NCI-H2196 treated with DMSO at 0.1 percent for 48 hours (cell line): Measurements from ENCODE around the gene TTLL8.
A peak's percentile ranks its signal among the peaks of the same experiment; 100 is the strongest.
"Not testable (repeated sequence)": the region's sequence is repeated elsewhere in the genome, so short reads cannot be mapped to it uniquely, and the experiment has no call there.

ENCODE experiments used
- DNase-seq: peaks from one replicate; lab custom pipeline; 2025; ENCODE audit not compliant: unreplicated experiment; lab: John Stamatoyannopoulos, UW

The TTLL8 gene

GRCh38 chr22:49992921-49993648 lies 65.0 kb downstream of the TTLL8 start:
- no peak for DNase-seq

DNA sequence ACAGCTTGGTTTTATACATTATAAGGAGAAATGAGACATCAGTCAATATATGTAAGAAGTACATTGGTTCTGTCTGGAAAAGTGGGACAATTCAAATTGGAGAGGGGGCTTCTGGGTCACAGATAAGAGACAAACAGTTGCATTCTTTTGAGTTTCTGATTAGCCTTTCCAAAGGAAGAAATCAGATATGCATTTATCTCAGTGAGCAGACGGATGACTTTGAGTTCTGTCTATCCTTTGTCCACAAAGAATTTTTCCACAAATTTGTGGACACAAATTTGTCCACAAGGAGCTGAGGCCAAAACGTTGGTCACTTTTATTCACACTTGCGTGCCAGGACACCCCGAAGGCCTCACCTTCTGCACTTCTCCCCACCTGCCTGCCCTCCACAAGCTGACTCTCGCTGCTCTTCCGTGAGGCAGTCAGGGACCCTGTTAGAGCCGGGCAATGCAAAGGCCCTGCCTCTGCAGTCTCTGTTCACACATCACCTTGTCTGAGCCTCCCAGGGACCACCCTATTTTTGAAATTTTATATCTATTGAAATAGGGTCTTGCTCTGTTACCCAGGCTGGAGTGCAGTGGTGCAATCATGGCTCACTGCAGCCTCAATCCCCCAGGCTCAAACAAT lies 66.1 kb downstream of the TTLL8 start:
- no peak for DNase-seq

- DNase-seq = no peak
Measured at GRCh38 chr22:49991167-49991566, 66.9 kb downstream of the TTLL8 start.

DNA sequence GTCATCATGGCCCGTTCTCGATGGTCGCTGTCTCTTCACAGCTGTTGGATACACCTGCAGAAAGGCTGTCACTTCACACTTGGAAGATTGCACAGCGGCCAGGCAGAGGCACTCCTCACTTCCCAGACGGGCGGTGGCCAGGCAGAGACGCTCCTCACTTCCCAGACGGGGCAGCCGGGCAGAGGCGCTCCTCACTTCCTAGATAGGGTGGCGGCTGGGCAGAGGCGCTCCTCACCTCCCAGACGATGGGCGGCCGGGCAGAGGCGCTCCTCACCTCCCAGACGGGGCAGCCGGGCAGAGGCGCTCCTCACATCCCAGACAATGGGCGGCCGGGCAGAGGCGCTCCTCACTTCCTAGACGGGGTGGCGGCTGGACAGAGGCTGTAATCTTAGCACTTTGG lies 68.3 kb downstream of the TTLL8 start:
- not testable (repeated sequence) for DNase-seq

DNA sequence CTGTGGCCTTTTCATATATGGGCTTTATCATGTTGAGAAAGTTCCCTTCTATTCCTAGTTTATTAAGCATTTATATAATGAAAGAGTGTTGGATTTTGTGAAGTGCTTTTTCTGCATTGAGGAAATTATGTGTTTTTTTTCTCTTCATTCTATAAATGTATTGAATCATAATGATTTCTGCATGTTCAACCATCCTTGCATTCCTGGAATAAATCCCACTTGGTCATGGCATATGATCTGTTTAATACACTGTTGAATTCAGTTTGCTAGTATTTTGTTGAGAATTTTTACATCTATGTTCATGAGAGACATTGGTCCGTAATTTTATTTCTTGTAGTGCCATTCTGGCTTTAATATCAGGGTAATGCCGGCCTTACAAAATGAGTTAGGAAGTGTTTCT lies 71.8 kb downstream of the TTLL8 start:
- DNase-seq = no peak

DNA sequence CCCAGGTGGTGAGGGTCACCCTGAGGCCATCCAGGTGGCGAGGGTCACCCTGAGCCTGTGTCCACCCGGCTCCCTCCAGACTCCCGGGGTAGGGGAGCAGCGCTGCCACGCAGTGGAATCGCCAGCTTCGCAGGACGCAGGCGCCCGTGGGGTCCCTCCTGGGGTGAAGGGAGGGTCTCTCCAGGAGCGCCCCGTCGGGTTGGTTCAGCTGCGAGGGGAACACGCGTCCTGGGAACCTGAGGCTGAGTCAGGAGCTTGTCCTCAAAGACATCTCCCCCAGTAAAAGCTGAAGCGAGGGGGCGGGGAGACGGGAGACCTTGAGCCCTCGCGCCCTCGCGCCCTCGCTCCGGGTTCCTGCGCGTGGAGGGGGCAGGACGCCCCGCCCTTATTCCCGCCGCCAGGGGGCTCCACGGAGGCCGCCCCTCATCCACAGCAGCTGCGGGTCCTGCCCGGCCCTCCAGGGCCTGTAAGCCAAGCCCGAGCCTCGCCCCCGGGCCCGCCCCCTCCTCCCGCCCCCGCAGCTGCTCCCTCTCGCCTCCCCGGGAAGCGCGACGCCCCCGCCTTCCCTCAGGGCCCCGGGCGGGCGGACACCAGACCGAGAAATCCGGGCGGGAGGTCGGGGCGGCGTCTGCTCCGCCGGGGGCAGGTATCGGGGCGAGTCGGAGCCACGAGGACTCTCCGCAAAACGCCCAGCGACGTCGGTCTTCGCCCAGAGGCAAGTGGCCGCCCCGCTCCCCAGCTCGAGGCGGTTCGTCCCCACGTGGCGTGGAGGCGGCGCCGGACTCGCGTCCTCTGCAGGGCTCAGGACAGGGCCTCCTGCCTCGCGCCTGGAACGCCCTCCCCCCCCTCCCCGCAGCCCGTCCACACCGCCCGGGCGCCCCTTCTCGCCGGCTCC lies 74.7 kb downstream of the TTLL8 start:
- DNase-seq = no peak

DNA sequence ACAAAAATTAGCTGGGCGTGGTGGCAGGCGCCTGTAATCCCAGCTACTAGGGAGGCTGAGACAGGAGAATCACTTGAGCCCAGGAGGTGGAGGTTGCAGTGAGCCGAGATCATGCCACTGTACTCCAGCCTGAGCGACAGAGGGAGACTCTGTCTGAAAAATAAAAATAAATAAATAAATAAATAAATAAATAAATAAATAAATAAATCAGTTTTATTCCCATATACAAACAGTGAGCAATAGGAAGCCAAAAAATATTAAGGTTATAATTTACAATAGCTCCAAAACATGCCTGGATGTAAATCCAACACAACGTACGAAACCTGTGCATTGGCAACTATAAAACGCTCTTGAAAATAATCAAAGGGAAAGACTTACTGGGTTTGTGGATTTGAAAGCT lies 76.3 kb downstream of the TTLL8 start:
- DNase-seq = not testable (repeated sequence)

DNA sequence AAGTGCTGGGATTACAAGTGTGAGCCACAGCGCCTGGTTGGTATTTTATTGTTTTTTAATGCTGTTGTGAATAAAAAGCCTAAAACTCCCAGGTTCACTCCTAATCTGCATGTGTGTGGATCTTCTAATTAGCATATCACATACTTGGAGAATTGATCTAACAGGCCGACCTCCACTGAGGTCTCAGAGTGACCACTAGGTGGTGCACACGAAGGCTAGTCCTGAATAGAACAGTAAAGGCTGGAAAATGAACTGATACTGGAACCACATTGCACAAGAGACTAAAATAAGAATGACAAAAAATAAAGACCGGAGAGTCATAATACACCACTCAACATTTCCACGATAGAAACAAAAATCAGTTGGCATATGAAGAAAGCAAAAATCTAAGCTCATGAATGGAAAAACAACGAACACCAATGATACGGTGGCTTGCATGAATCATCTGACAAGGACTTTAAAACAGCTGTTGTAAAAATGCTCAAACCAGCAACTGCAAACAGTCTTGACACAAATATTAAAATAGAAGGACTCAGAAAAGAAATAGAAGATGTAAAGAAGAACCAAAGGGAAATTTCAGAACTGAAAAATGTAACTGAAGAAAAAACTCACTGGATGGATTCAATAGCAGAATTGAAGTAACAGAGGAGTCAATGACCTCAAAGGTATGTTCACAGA lies 78.4 kb downstream of the TTLL8 start:
- no peak for DNase-seq

GRCh38 chr22:49977578-49977977 lies 80.5 kb downstream of the TTLL8 start:
- DNase-seq = no peak

DNA sequence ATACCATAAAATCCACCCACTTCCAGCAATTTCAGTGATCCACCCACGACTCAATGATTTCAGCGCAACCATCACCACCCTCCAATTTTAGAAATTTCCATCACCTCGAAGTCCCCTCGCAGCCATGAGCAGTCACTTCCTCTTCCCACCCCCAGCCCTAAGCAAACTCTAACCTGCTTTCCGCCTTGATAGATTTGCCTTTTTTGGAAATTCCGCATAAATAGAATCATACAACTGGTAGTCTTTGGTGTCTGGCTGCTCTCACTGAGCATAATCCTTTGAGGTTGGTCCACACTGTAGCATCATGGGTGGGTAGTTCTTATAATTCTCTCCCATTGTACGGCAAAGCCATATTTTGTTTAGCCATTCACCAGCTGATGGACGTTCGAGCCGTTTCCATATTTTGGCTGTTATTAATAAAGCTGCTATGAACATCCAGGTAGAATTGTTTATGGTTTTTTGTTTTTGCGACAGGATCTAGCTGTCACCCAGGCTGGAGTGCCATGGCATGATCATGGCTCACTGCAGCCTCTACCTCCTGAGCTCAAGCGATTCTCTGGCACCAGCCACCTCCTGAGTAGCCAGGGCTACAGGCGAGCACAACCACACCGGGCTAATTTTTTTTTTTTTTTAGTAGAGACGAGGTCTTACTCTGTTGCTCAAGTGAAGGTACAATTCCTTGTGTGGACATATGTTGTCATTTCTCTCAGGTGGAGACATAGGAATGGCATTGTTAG lies 81.5 kb downstream of the TTLL8 start:
- no peak for DNase-seq

- no peak for DNase-seq
Measured at GRCh38 chr22:49975543-49976389, 82.3 kb downstream of the TTLL8 start.

- no peak for DNase-seq
Measured at GRCh38 chr22:49973018-49973961, 84.8 kb downstream of the TTLL8 start.

- no peak for DNase-seq
Measured at GRCh38 chr22:49972163-49973017, 85.7 kb downstream of the TTLL8 start.

DNA sequence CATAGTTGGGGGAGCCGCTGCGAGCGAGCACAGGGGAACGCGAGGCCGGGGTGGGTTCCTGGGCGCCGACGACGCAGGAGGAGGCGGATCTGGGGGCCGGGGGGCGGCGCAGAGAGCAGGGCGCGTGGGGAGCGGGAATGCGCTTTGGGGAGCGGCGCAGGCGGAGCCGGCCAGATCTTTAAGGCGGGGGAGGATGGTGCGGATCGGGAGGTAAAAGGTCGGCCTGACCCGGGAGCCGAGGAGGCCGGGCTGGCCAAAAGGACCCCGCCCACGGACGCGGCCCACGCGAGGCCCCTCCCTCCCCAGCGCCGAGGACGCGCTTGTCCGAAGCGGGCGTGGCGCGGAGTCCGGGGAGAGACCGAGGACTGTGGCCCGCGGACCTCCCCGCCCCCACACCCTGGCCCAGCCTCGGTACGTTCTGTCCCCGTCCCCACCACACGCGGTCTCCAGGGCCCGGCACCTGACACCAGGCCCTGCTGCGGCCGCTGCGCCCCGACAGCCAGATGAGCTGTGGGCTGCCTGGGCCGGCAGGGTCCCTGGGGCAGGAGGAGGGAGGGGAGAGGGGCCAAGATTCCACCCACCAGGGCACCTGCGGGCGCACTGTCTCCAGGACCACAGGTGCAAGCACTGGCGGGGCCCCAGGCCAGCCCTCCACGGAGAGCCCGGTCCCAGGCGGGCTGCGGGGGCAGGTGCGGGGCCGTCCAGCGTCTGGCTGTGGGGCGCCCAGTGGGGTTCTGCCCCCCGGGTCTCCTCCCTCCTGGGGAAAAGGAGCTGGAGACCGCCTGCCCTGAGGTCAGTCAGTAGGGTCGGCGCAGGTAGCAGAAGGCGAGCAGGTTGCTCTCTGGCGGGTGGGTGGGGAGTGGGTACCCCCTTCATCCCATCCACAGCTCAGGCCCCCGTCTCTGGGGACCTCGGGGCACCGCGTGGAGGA lies 86.6 kb downstream of the TTLL8 start:
- DNase-seq = no peak

- peak; percentile 65 for DNase-seq
Measured at GRCh38 chr22:49970528-49971231, 87.4 kb downstream of the TTLL8 start.
